Measurements from ENCODE around the gene PRKN. TPM values are rescaled to one million over a fixed set of nuclear protein-coding genes. Genes with fewer than 3 reads are reported as not detected.

Gene PRKN
- total and polyA plus RNA-seq, 2 donors (not counting 3 experiments of a cell fraction or from before 2014, with no cell fraction given): 0.06 TPM; not detected in 1

- no peaks in the 10 kb centered on the region for H3K79me2 ChIP-seq (ENCODE audit: control insufficient read depth, insufficient read depth, low read length)
- H3K27ac ChIP-seq (ENCODE audit: insufficient read depth, low read depth, low read length): no peak overlapping the region
- H2AFZ ChIP-seq (ENCODE audit: low read depth, low read length): no peak overlapping the region
- FAIRE-seq (no peak), DNase-seq (ENCODE audit: low read depth, low spot score) (no peak)
- no peaks in the 10 kb centered on the region for H3K4me1 ChIP-seq (ENCODE audit: control insufficient read depth, extremely low read depth, insufficient read depth, low read length)
- H3K4me2 ChIP-seq (ENCODE audit: insufficient read depth, low read length): no peak overlapping the region
- ChIA-PET CTCF (no interaction called here), POLR2A (no interaction called here)
- no peaks in the 10 kb centered on the region for H3K36me3 ChIP-seq (ENCODE audit: control insufficient read depth in 2 of 2, extremely low read depth in 1 of 2, insufficient read depth in 2 of 2, low read length in 2 of 2)
- H3K9ac ChIP-seq (replicated peaks; ENCODE audit: extremely low read depth, insufficient read depth, low read length): no peak overlapping the region
- H3K9me1 ChIP-seq (replicated peaks; ENCODE audit: control insufficient read depth, extremely low read depth, insufficient read depth, low read length): no peaks in the 10 kb centered on the region
- no peak overlapping the region for H3K4me3 ChIP-seq (replicated peaks in 1 of 3; ENCODE audit: insufficient read depth in 1 of 3, low read depth in 1 of 3, low read length in 3 of 3)
- intact Hi-C loops (cut with micrococcal nuclease): loop anchor here (10.0 kb wide), 1 partner anchor 984 kb away; the partner anchor contains the start of genes PACRG and PRKN
- H4K20me1 ChIP-seq (replicated peaks; ENCODE audit: control insufficient read depth, extremely low read depth, insufficient read depth, low read length): no peaks in the 10 kb centered on the region
- BruUV-seq (replicated peaks): no TSS peak
- dilution Hi-C loops (cut with MboI; ENCODE audit: extremely low pct_ligation_motif_present, low sequenced_read_pairs): no loop called here
- H3K27me3 ChIP-seq (ENCODE audit: control insufficient read depth in 2 of 2, insufficient read depth in 2 of 2, low read length in 2 of 2): no peaks in the 10 kb centered on the region
- TF ChIP-seq JUN (IDR thresholded peaks at IDR 0.05; ENCODE audit: borderline replicate concordance, insufficient read depth, insufficient read length, low read depth) (no peak), FOS (IDR thresholded peaks at IDR 0.05; ENCODE audit: borderline replicate concordance, insufficient read depth, low read length) (no peak), GATA2 (IDR thresholded peaks at IDR 0.05; ENCODE audit: insufficient read depth, insufficient read length, low read depth, low read length) (no peak), MYC (IDR thresholded peaks at IDR 0.05; ENCODE audit: low read depth, low read length) (no peak), CTCF (IDR thresholded peaks at IDR 0.05; ENCODE audit: extremely low read depth in 1 of 2, insufficient read depth in 1 of 2, low read depth in 1 of 2, low read length in 2 of 2) (no peak), EZH2 (IDR thresholded peaks at IDR 0.05; ENCODE audit: borderline replicate concordance, low read depth, low read length, severe bottlenecking) (no peak), POLR2A (IDR thresholded peaks at IDR 0.05; ENCODE audit: low read depth, low read length) (no peak), MAX (IDR thresholded peaks at IDR 0.05; ENCODE audit: insufficient read depth, insufficient read length) (no peak), POLR2AphosphoS5 (IDR thresholded peaks at IDR 0.05; ENCODE audit: insufficient read depth, low read depth, low read length) (no peak)
- H3K9me3 ChIP-seq (replicated peaks; ENCODE audit: control insufficient read depth, insufficient read depth, low read length): no peaks in the 10 kb centered on the region
Observed at GRCh38 chr6:161740486-161740885, 987.1 kb downstream of the PRKN start.

Measured in endothelial cell of umbilical vein (primary cell).